Neural cell (in vitro differentiated cells): ENCODE measurements around the gene TMEM151A. TPM values are rescaled to one million over a fixed set of nuclear protein-coding genes. Genes with fewer than 3 reads are reported as not detected.

ENCODE experiments used
- H2AFZ ChIP-seq: fragments of 200-600, 300-800 bp; sonication (generic), shearing (Covaris generic); 2 replicates; pipeline ENCODE4 v1.6.0; 2014; ENCODE audit warnings: low read depth, mild to moderate bottlenecking, antibody characterized with exemption, low read length, moderate library complexity
- H3F3A ChIP-seq: fragments of 200-600 bp; shearing (Covaris generic); 2 replicates; pipeline ENCODE4 v1.6.1; 2016; ENCODE audit warnings: mild to moderate bottlenecking, moderate library complexity, mixed read lengths, antibody characterized with exemption, low read length; ENCODE audit not compliant: insufficient read depth, poor library complexity, severe bottlenecking
- H3K27ac ChIP-seq: fragments of 200-600, 300-800 bp; sonication (generic), shearing (Covaris generic); 2 replicates; pipeline ENCODE4 v1.5.1; 2014; ENCODE audit warnings: mild to moderate bottlenecking, low read length, moderate library complexity
- H3K27me3 ChIP-seq: fragments of 300-800, 200-600 bp; sonication (generic), shearing (Covaris generic); 2 replicates; pipeline ENCODE4 v1.6.0; 2014; ENCODE audit warnings: mild to moderate bottlenecking, low read depth, low read length, moderate library complexity; ENCODE audit not compliant: insufficient read depth
- H3K36me3 ChIP-seq: fragments of 300-800, 200-600 bp; sonication (generic), shearing (Covaris generic); 2 replicates; pipeline ENCODE4 v1.5.1; 2014; ENCODE audit warnings: mild to moderate bottlenecking, antibody characterized with exemption, low read length, moderate library complexity; ENCODE audit not compliant: insufficient read depth
- H3K4me2 ChIP-seq: fragments of 300-800, 200-600 bp; sonication (generic), shearing (Covaris generic); 2 replicates; pipeline ENCODE4 v1.6.0; 2014; ENCODE audit warnings: mild to moderate bottlenecking, low read length
- H3K4me3 ChIP-seq: fragments of 300-800, 200-600 bp; sonication (generic), shearing (Covaris generic); 2 replicates; pipeline ENCODE4 v1.5.1; 2014; ENCODE audit warnings: mild to moderate bottlenecking, low read length, moderate library complexity
- H3K79me2 ChIP-seq: fragments of 200-600 bp; shearing (Covaris generic); replicated peaks from 2 replicates; pipeline ENCODE4 v1.6.0; 2014; ENCODE audit warnings: mild to moderate bottlenecking, low read length, moderate library complexity; ENCODE audit not compliant: insufficient read depth
- H3K9ac ChIP-seq: fragments of 300-800, 200-600 bp; sonication (generic), shearing (Covaris generic); 2 replicates; pipeline ENCODE4 v1.6.1; 2016; ENCODE audit warnings: mild to moderate bottlenecking, low read length, mixed read lengths
- H3K9me2 ChIP-seq: fragments of 200-600 bp; shearing (Covaris generic); 2 replicates; pipeline ENCODE4 v1.6.1; 2016; ENCODE audit warnings: mild to moderate bottlenecking, low read length, mixed read lengths; ENCODE audit not compliant: insufficient read depth
- H3K9me3 ChIP-seq: fragments of 200-600, 300-800 bp; sonication (generic), shearing (Covaris generic); 2 replicates; pipeline ENCODE4 v1.6.1; 2016; ENCODE audit warnings: mild to moderate bottlenecking, mixed run types, low read length, moderate library complexity, mixed read lengths
- H4K20me1 ChIP-seq: fragments of 200-600 bp; shearing (Covaris generic); 2 replicates; pipeline ENCODE4 v1.6.1; 2016; ENCODE audit warnings: mild to moderate bottlenecking, mixed run types; ENCODE audit not compliant: insufficient read depth
- CTCF ChIP-seq: fragments of 450-650 bp; IDR thresholded peaks from 2 replicates; pipeline ENCODE4 v1.5.1; 2014; ENCODE audit warnings: antibody characterized with exemption, mild to moderate bottlenecking, moderate library complexity; ENCODE audit not compliant: poor library complexity, severe bottlenecking
- EP300 ChIP-seq: fragments of 450-650 bp; conservative IDR thresholded peaks from 2 replicates; pipeline ENCODE4 v1.6.1; 2014; ENCODE audit warnings: antibody characterized with exemption, mild to moderate bottlenecking, moderate library complexity; ENCODE audit not compliant: poor library complexity, severe bottlenecking
- EZH2 ChIP-seq: fragments of 200-600, 300-800 bp; shearing (Covaris generic), sonication (generic); IDR thresholded peaks from 2 replicates; pipeline ENCODE4 v1.6.1; 2014; ENCODE audit warnings: antibody characterized with exemption, low read length, borderline replicate concordance, mild to moderate bottlenecking; ENCODE audit not compliant: insufficient read depth, poor library complexity, severe bottlenecking
- MXI1 ChIP-seq: fragments of 450-650 bp; conservative IDR thresholded peaks from 2 replicates; pipeline ENCODE4 v1.6.1; 2014; ENCODE audit warnings: antibody characterized with exemption, mild to moderate bottlenecking; ENCODE audit not compliant: poor library complexity, severe bottlenecking
- POLR2AphosphoS5 ChIP-seq: IDR thresholded peaks from 2 replicates; pipeline ENCODE4 v1.6.1; 2012
- RAD21 ChIP-seq: fragments of 450-650 bp; conservative IDR thresholded peaks from 2 replicates; pipeline ENCODE4 v1.6.1; 2014; ENCODE audit warnings: antibody characterized with exemption, mild to moderate bottlenecking, moderate library complexity
- REST ChIP-seq: IDR thresholded peaks from 2 replicates; pipeline ENCODE4 v1.6.1; 2012; ENCODE audit warnings: borderline replicate concordance
- SMC3 ChIP-seq: fragments of 450-650 bp; conservative IDR thresholded peaks from 2 replicates; pipeline ENCODE4 v1.6.1; 2014; ENCODE audit warnings: antibody characterized with exemption, mild to moderate bottlenecking, moderate library complexity; ENCODE audit not compliant: poor library complexity
- TAF1 ChIP-seq: IDR thresholded peaks from 2 replicates; pipeline ENCODE4 v1.6.1; 2012; ENCODE audit warnings: low read depth
- polyA plus RNA-seq: library from polyadenylated mRNA; depleted of rRNA; stranded (reverse); fragments of >200 nt; gene quantifications from 2 replicates; pipeline ENCODE4 v1.2.3, GENCODE V29; 2014

Gene TMEM151A
- polyA plus RNA-seq, 1 donor from 2014 or later: 5.3 TPM

- Histone ChIP-seq H3K4me2 (no peak overlapping the region), H3K4me3 (no peak overlapping the region), H3K36me3 (no peaks in the 10 kb centered on the region), H3K9me2 (no peaks in the 10 kb centered on the region), H3K9me3 (no peaks in the 10 kb centered on the region), H3K9ac (peak overlapping the region; percentile 14), H3K27me3 (no peaks in the 10 kb centered on the region), H2AFZ (no peak overlapping the region), H4K20me1 (no peaks in the 10 kb centered on the region), H3K79me2 (no peaks in the 10 kb centered on the region), H3F3A (no peaks in the 10 kb centered on the region), H3K27ac (no peak overlapping the region)
- TF ChIP-seq POLR2AphosphoS5: no peak
- TF ChIP-seq EP300: no peak
- TF ChIP-seq TAF1: no peak
- TF ChIP-seq RAD21: peak; percentile 79
- TF ChIP-seq EZH2: no peak
- TF ChIP-seq CTCF: peak; percentile 91
- no peak for TF ChIP-seq REST
- TF ChIP-seq MXI1: peak; percentile 61
- peak; percentile 90 for TF ChIP-seq SMC3
These were observed 36.8 kb downstream of the TMEM151A start for GRCh38 chr11:66328302-66329144.

GRCh38 chr11:66329165-66329673 lies 37.5 kb downstream of the TMEM151A start:
- no peak overlapping the region for H3K27ac ChIP-seq
- no peaks in the 10 kb centered on the region for H3K36me3 ChIP-seq
- no peak overlapping the region for H3K9ac ChIP-seq
- H3K79me2 ChIP-seq: no peaks in the 10 kb centered on the region
- no peaks in the 10 kb centered on the region for H4K20me1 ChIP-seq
- H3K27me3 ChIP-seq: no peaks in the 10 kb centered on the region
- no peak overlapping the region for H2AFZ ChIP-seq
- TF ChIP-seq EP300: no peak
- no peak for TF ChIP-seq RAD21
- H3F3A ChIP-seq: no peaks in the 10 kb centered on the region
- no peaks in the 10 kb centered on the region for H3K9me3 ChIP-seq
- no peak overlapping the region for H3K4me2 ChIP-seq
- H3K4me3 ChIP-seq: no peak overlapping the region
- no peaks in the 10 kb centered on the region for H3K9me2 ChIP-seq
